GM11168 (cell line): ENCODE measurements around the gene SLC25A21.

Source experiments
- in situ Hi-C: fragments of 300-500 bp; cut with MboI; formaldehyde crosslinking; loops from one replicate; pipeline ENCODE4 v1.12.0; 2022; ENCODE audit warnings: low sequenced_read_pairs; ENCODE audit not compliant: unreplicated experiment

The SLC25A21 gene

DNA sequence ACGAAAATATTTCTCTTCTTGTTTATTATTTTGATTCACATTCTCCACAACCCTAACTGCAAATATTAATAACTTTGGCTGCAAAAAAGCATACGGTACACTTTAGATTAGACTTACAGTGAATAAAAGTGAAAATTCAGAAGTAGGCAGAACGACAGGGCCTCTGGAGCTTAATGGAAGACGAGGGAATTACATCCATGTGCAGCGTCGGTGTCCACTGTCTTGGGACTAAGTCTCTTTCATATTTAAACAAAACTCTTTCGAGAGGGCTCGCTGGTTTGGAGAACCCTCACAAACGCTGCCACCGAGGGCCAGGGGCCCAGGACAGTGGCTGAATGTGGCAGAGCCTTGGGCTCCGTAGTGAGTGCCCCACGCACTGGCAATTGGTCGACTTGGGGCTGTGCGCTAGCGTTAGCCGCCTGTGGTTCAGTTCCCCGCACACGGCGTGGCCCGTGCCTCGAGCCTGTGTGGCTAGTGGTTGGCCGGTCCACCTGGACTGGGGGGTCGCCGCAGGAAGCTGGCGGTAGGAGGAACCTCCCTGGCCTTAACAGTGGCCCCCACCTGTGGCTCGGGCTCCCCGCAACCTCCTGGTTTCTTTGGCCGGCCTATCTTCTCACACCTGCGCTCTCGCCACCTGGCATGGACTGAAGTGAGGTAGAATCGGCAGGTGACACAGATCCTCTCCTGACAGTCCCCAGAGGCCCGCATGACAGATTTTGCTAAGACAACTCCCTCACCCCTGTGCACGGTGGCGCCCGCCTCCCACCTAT, 511.5 kb downstream of the SLC25A21 start:
- in situ Hi-C loops = no loop called here

DNA sequence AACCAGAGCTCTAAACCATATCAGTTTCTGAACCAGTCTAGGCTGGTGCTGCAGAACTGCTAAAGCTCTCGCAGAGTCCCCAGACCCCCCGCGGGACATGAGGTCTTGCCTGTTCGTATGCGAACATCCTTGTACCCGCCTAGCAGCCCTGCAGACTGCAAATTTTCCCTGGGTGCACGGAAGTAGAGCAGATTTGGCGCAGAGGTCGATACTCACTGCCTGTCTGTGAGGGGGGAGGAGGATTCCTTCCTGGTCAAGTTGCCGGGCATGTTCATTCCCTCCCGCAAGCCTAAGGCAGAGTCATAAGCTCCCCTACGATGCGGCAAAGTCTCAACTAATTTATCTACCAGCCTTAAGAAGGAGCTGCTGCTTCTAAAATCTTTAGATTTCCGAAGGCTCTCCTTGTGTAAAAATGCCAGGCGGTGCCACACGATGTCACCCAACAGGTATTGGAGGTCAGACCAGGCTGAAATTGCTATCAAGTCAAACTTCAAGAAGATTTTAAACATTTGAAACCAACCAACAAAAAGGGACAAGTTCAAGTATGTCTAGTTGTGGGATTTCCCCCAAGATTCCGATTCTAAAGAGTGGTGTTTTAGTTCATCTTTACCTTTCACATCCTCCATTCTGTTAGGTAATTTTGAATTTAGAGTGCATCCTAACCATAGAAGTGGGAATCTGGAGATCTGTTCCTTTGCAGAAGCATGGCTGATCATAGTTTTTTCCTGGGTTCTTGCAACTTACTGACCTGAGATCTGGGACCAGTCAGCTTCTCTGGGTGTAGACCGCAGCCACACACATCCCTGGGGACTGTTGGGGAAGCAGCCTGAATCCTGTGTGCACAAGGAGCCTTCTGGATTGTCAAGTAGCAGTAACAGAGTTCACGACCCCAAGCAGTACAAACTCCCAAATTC, 512.3 kb downstream of the SLC25A21 start:
- in situ Hi-C loops = no loop called here

DNA sequence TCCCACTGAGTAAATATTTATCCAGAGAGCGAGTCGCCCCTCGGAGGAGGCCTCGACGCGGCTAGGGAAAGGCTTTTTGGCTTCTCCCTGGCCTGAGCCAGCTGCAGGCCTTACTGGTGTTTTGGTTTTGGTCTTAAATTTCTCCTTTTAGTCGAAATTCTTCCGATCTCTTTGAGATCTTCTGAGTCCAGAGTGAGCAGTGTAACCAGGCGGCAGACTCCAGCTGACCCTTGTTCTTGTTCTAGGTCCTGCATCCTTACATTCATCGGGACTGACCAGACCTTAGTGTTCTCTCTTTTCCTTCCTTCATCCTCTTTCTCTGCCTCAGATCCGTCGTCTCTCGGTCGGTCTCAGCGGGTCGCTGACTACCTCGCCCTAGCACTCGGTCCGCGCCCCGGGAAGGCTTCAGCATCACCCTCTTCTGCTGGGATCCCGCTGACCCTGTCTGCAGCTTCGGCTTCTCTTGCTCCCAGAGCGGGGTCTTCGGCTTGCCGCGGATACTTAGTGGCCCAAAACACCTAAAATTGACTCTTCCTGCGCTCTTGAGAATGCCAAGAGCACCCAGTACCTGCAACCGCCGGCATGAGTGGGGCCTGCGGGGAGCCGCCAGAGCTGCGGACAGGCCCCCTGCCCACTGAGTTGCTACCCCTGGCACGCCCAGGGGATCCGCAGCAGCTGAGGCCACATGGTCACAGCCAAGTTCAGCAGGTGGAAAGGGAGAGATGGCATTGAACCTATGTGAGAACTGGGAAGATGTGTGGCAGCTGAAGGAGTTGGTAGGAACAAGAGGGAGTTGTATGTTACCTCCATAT, 513.2 kb downstream of the SLC25A21 start:
- in situ Hi-C loops = no loop called here

DNA sequence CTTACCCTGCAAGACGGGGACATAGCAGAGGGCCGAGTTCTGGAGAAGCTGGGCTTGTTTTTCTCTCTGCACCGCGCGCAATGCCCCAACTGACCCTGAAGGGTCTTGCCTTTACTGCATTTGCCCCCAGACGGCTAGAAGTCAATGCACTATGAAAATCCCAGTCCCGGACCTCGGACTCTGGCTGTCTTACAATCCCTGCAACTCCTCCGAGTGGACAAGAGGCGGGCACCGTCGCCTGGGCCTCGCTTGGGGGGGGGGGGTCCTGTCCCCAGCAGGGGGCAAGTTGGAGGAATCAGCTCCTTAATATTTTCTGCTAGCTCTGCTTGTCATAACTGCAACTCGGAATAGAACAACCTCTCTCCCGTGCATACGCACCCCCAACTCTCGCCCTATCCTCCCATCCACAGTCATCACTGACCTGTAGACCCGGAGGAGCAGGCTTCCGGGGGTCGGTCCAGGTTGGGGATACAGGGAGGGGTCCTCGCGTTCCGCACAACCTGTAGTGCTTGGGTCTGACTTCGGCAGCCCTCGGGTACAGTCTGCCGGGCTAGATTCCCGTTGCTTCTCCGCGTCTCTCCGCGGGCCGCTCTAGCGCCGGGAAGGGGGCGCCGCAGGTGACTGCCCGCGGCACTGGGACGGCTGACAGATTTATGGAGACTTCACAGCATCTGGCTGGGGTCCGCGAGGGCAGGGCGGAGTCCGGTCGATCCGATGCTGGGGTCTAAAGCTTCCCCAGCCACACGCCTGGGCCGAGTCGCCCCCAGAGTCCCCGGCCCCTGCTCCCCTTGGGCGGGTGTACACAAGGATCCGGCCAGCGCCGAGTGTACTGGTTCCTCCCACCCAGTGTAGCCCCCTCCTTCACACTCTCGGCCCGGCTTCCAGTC, 514.0 kb downstream of the SLC25A21 start:
- in situ Hi-C loops = no loop called here

DNA sequence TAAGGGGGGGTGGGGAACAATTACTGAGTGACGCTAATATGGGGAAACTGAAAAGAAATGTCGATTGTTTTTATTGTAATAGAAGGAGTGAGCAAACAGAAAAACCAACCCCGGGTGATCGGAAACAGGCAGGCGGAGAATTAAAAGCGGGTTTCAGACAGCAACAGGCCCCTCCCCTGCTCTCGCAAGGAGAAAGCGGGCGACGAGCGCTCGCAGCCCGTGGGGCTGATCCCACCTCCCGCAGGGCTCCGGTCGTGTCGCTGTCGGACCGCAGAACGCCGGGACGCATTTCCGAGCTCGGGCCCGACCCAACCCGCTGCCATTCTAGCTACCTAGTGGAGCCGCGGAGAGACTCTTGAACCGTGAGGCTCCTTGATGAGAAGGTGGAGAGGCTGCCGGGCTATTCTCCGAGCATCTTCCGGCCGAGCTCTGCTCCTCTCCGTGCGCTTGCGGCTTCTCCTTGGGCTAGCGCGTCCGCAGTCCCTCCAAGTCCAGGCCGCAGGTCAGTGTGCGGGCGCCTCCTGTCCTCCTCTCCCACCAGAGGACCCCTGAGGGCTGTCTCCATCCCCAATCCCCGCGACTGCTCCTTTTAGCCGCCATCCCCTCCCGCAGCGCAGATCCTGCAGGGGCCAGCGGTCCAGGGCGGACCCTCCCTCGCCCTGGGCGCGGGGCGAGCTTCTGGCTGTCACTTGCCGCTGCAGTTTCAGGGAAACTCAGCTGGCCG, 514.8 kb downstream of the SLC25A21 start:
- in situ Hi-C loops = no loop called here

DNA sequence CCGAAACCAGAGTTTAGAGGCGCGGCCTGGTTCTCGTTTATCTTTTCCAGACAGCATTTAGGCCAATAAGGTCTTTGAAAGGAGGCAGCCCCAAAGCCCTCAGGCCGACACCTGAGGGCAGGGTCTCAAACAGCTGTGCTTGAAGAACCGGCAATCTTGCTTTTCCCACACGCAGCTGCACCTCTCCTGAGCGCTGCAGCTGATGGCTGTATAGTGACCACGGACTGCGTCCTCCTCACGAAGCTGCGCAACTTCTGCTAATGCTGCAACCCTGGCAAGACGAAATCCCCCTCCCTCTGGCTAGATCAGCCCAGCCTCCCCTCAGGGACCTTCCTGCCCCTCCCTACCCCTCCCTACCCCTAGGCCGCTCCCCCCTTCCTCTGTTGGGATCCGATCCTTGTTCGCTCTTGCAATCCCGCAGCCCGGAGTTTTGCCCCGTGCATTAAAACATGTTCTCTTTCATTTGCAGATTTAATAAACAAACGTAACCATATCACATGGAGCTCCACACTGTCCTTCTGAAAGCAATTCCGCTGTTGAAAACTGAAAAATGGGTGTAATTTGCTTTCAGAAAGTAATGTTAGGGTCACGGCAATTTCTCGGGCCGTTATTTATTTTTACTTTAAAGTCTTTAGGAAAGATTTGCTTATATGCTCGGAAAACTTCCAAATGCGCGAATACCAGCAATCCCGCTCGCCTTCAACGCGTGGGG, 515.6 kb downstream of the SLC25A21 start:
- in situ Hi-C loops = no loop called here

DNA sequence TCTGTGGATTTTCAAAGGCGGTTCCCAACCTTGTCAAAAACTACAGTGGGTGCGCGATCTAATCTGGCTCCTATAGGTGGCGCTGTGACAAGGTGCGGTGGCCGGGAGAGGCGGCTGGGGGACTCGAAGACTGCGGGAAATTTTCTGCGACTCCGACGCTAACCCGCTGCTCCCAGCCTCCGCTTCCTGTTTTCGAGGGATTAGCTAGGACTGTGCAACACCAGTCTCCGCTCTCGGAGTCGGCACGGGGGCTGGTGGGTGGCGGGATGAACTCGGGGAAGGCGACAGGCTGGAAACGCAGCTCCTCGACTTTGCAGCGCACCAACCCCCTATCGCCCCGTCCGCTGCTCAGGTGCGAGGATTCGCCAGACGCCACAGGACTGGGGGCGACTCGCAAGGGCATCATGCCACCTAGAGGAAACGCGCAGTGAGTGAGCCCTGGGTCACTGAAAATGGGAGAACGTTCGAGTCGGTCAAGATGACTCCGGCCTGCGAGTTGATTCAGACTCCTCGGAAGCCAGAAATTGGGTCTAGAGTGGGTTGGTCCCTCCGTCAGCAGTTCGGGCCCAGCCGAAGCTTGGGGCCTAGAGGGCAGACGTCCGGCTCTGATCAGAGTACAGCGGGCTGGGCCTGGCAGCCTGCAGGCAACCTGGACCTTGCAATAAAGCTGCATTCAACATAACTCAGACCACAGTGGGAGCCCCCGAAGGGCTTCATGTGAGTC, 516.3 kb downstream of the SLC25A21 start:
- in situ Hi-C loops = no loop called here

DNA sequence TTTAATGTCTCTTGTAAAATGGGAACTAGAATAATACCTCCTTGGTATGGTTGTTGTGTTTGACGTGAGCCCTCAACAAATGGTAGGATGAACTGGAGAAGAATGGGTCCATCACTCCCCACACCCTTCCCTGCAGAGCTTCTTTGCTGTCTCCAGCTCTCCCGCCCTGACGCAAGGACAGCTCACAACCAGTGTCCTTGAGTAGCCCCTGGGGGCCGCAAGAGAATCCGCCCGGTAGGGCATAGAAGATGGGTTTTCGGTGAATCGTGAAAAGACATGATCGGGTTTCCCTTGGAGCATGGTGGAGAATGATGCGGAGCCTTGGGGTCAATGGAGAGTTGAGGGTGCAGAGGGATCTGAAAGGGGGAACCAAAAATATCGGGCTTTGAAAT, 516.8 kb downstream of the SLC25A21 start:
- in situ Hi-C loops = no loop called here

GRCh38 chr14:36654794-36655381, 517.5 kb downstream of the SLC25A21 start:
- in situ Hi-C loops = no loop called here

GRCh38 chr14:36653962-36654793, 518.2 kb downstream of the SLC25A21 start:
- in situ Hi-C loops = no loop called here

DNA sequence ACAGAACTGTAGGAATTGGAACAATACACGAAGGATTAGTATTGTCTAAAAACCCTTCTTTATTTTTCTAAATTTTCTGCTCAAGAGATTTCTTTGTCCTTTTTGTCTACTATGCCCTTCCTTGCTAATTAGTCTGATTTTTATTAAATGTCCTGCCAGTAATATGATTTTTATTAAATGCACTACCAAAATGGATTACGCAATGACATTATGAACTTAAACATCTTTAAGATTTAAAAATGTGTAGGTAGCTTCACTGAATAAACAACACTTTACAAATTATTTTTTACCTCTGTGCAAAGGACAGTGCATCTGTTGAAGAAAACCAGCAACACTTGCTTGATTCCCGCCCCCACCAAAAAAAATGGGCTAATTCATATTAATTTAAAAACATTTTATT, 519.0 kb downstream of the SLC25A21 start:
- in situ Hi-C loops = no loop called here

DNA sequence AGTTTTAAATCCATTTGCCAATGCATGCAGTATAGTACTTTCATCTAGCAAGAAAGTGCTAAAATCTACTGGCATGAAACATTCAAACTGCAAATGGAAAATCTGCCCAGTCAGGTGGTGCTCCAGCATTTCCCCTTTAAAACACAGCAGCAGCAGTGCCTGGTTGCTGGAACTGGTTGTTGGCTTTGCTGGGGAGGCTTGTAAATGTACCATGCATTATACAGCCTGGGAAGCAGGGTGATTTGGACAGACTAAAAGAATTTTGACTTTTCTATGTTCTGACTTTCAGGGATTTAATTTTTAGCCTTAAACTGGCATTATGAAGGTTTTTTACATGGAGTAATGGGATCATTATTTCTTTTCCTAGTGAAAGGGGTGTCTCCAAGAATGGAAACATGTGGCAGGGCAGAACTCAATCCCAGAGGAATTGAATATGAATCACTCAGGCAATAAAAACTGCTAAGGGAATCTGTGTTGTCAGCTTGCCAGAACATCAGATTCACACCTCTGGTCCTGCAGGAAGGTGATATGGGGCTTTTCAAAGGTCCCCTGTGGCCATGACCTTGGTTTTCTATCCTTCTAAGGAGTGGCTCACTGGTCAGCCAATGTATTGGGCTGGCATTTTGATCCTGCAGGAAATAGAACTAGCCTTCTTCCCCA, 519.7 kb downstream of the SLC25A21 start:
- in situ Hi-C loops = no loop called here

DNA sequence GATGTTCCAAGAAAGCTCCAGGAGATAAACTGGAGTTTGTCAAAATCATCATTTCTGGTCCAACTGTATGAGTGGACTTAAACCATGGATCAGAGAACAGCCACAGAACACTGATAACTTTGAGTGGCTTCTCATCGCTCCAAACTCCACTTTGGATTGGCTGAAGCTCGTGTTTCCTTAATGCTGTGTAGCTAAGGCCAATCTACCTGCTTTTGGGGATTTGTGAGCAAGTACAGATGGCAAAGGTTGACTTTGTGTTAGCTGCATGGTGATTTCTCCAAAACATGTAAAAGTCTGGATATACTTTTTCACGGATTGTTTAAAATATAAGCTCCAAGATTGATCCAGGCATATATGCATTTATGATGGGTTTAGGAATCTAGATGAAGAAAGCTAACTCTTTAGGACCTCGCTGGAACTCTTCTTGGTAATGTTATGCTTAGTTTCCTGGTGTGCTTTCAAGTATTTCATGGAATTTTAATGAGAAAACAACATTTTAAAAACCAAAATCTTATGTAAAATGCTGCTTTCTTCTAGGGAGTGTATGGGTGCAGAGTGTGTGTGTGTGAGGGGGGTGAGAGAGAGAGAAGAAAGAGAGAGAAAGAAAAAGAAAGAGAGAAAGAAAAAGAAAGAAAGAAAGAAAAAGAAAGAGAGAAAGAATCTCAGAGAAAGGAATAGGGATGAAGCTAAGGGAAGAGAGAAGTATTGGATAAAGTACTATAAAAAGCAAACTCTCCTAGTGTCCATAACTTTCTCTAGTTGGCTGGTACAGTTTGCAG, 522.3 kb downstream of the SLC25A21 start:
- in situ Hi-C loops = no loop called here

GRCh38 chr14:36647824-36648753, 524.3 kb downstream of the SLC25A21 start:
- in situ Hi-C loops = no loop called here
